ENCODE results near the gene TSPAN7.

Gene TSPAN7

DNA sequence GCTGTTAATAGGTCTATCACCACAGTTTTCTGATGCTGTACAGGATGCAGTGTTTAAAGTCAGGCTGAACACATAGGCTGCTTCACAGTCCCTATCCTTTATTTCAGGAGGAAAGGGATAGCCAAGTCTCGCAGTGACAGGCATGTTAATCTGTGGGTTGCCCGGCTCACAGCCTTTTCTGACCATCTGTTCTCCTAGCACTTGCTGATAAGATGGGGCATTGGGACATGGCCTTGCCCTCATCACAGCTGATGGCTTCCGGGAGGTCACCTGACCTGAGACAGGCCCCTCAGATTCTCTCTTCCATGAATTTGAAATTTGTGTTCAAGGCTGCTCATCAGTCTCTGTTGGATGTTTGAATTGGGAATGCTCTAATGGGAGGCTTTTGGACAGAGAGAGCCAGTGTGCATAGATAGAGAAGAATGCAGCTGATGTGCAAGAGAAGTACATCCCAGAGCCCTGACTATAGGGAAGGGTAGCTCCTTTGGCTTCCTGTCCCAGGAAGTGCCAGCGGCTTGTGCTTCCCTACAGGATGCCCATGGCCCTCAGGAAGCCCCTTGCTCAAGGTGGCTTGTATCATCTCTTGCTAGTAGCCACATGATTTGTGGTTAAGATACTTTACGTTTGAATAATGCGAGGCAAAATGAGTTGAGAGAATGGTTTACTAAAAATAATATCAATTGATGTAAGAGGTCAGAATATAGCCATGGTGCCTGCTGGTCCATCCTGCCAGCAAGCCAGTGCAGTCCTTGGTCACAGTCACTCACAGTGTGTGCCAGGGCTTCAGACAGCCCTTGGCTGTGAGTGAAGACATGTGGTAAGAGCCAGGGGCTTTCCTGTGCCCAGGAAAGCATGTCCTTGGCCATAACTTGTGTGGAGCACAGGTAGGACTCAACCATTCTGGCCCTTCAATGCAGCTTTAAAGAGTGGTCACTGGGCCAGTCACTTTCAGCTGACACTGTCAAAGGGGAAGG is 88.6 kb downstream of the TSPAN7 start:
- no peak for DNase-seq

DNA sequence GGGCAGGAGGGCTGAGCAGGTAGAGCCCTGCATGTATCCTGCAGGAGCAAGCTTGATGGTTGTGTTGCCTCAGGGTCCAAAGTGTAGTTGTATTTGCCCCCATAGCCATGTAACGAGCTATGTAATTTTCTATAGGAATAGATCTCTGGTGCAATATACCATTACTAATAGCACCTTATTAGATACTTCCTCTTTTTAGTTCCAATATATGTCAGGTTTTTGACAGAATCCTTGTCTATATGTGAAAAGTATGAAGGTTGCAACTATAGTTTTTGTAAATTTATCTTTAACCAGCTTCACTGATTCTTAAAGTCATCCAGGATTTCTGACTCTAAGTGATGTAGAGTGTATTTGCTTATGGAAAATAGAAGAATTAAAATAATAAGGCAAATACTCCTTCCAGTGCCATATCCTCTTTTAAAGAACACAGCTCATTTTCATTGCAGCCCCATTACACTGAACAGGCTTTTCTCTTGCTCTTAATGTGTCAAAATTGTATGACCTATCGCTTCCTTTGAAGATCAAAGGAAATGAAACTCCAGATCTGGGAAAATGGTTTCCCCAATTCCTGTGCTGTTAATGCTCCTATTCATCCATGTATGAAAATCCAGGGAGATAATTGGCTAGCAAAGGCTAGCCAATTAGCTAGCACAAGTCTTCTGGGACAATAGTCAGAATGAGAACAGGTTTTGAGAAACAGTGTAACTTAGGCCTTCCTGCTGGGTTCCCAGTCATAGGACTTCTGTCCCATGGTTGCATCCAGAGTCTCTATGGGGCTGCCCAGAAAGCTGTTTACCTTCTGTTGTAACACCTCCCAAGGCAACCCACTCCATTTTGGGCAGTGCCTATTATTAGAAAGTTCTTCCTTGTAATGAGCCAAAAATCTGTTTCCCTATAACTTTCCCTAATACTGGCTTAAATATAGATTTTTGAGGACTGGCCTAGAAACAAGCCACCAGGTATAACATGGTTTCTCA is 90.6 kb downstream of the TSPAN7 start:
- peak; percentile 6 for DNase-seq

DNA sequence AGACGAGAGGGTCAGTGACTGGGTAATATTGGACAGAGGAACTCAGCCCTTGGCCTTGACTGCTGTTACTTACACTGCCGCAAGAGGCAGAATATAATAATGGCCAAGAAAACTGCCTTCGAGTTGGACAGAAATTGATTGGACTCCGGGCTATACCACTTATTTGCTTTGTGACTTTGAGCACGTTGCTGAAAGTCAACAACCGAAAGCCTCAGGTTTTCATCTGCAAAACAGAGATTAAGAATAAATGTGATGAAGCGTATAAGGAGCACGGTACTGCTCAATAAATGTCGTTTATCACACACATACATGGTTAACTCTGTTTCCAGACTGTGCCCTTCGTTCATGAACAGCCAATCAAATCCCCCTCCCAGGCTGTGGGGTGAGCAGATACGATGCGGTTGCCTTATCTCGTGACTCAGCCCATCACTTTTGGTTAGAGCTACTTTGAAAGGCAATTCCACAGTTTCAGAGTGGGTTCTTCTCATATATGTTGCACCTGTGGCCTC is 91.6 kb downstream of the TSPAN7 start:
- DNase-seq, result no peak

DNA sequence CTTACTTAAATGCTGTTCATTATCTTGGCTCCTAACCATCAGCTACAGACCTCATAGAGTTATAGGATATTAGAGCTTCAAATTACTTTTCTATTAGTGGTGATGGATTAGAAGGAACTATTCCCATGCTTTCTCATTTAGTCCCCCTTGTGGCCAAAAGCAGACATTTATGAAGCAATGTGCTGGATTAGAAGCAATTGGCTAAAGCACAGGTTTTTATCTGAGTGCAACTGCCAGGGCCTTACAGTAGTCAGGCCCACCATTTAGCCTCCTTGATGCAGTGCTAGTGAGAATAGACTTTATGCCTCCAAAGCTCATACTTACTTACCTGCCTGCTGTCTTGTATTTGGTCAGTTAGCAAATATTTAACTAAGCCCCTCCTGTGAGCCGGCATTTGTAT is 93.0 kb downstream of the TSPAN7 start:
- DNase-seq, result peak; percentile 62

DNA sequence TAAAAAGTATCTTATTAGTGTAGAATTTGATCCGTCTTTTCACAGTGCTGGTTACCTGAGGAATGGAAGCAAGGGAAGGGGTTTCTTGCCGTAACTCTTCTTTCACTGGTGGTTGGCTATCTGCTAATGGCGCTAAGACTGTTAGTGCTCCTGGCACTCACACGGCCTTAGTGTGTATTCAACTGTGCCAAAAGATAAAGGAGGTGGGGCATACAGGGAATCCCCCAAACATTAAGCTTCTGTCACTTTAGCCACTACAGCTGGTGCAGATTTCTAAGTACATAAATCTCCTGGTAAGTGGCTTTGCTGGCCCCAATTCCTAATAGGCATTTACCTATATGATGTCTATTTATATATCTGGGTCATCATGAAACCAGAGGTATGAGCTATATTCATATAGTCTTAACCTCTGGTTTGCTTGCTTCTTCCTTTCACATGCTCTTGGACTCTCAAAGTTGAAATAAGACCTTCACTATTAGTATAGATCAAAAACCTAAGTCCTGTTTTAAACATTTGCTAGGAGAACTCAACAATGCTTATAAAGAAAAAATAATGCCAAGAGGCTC is 95.1 kb downstream of the TSPAN7 start:
- DNase-seq, result peak; percentile 9

DNA sequence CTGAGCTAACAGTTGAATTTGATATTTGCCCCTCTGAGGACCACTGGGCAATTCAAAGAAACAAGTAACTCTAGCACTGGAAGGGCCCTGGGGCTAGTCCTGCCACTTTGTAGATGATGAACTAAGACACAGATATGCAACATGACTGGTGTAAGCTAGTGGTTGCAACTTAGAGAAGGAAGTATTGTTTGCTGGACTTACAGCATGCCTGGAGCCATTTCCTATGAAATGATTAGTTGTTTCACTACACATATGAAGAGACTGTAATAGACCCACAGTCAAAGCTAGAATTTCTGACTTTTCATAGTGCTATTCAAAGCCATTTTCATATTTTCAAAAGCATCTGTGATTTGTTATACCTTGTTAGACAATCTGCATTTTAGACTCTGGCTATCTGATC is 96.2 kb downstream of the TSPAN7 start:
- DNase-seq, result no peak

DNA sequence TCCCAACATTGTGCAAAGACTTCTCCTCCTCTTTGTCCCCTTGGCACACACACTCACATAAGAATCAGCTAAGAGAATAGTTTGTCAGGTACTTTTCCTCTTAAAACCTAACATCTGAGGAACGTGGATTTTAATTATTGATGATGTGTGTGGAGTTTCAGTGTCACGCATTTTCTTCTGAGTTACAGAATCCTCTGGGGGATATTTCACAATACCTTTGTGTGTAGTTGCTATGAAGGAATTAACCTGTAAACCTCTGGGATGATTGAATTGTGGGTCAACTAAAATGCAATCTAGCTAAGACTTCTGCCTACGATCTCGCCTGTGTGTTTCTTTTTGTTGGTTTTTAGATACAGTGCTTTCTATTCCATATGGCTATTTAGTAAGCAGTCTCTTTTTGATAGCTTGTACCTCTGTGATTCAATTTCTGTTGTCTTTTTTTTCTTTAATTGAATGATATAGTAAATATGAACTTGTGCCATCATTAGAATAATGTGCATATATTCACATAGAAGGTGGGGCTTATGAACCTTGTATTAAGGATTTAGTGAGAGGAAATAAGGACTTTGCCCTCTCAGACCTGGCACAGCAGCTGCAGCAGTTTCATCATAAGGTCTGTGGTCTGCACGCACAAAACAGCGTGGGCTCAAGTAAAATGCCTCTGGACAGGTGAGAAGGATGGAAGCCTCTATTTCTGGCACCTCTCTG is 99.2 kb downstream of the TSPAN7 start:
- no peak for DNase-seq

DNA sequence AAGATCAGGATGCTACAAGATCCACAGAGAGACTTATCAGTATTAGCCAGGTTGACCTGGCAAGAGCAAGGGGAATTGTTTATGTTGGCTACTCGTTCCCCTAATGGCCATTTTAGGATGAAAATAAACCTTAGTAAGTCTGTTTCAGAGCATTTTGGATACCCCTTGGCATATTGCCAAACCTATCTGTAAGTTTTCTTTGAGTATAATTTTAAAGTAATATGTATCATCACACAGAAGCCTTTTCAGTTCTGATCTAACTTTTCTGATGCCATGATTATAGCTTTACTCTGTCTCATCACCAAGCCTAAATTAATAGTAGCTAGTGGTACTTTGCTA is 99.7 kb downstream of the TSPAN7 start:
- no peak for DNase-seq

DNA sequence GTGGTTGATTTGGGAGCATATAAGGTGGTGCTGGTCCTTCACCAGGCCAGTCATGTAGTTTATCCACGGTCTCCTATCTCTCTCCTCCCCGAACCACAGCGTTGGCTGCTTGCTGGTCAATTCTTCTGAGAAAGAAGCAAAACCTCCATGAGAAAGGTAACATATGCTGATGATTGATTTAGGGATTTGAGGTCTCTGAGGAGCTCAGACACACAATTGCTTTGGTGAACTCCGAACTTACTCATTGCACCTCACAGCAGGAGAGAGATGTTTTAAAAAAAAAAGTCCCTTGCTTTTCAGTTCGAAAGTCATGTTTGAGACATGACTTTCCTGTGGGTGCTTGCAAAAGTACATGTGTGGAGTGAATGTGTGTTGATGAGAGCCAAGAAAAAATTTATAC is 100.2 kb downstream of the TSPAN7 start:
- DNase-seq, result no peak

DNA sequence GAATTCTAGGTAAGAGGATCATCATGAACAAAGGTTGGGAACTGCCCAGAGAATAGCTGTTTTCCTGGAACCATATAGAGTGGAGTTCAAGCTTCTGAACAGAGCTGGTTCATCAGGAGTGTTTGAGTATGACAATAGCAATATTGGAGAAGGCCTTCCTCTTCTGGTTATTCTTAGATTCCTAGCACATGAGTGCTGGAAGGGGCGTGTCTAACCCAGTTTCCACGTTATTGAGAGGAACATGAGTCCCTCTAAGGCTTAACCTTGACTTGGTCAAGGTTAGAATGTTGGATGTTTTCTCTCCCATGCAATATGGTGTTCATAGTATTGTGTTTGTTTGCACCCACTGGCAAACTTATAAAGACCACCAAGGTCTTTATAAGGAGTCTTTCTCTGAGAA is 101.3 kb downstream of the TSPAN7 start:
- DNase-seq, result no peak

DNA sequence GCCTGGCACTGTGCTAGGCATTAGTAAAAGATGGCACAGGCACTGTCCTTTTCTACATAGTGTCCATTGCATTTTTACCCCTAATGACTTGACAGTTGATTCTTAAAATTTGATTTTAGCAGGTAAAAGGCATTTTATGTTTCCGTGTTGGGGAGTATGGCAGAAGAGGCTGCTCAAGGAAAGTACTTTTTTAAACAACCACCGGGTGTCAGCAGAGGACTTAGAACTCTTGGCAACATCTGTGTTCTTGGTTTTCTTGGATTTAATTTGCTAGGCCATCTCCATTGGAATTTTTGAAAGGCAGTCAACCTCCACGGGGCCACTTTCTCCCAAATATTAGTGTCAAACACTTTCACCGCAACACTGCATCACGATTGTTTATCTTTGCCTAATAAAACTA is 102.9 kb downstream of the TSPAN7 start:
- DNase-seq, result peak; percentile 61

DNA sequence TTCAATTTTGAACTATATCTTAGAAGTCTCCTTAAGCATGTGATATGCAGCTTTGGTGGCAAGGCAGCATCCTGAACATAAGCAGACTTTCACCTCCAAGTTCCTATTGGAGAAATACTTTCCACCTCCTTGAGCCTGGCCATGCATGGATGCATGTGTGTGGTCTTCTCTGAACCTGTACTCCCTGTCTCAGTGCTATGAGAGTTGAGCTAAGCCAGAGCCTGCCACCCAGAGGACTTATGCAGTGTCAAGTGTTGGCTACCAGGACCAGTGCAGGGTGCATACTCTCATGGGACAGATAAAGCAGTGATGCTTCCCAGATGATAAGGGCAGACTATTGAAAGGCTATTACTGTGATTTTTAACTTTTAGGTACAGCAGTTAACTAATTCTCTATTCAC is 105.6 kb downstream of the TSPAN7 start:
- no peak for DNase-seq

DNA sequence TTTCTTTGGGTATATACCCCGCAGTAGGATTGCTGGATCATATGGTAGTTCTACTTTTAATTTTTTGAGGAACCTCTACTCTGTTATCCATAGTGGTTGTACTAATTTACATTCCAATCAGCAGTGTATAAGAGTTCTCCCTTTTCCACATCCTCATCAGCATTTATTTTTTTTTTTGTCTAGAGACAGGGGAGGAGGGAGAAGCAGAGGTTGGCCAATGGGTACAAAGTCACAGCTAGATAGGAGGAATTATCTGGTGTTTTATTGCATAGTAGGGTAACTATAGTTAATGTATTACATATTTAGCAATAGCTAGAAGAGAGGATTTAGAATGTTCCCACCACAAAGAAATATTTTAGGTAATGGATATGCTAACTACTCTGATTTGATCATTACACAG is 107.4 kb downstream of the TSPAN7 start:
- no peak for DNase-seq

DNA sequence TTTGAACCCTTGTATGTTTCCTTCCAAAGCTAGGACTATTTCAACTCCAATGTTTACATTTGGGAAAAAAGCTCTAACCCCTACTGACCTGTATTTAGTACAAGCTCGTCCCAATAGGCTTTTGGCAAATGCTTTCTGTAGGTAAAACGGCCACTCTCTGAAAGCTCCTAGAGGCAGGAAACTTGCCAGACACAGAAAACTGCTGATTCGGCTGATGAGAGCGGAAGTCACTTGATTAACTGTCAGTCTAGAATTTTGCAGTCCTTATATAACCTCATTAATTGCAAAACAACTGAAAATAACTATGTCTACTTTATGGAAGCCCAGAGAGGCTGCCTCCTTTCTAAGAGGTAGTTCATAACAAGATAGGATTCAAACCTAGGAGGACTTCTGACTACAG is 108.1 kb downstream of the TSPAN7 start:
- no peak for DNase-seq

DNA sequence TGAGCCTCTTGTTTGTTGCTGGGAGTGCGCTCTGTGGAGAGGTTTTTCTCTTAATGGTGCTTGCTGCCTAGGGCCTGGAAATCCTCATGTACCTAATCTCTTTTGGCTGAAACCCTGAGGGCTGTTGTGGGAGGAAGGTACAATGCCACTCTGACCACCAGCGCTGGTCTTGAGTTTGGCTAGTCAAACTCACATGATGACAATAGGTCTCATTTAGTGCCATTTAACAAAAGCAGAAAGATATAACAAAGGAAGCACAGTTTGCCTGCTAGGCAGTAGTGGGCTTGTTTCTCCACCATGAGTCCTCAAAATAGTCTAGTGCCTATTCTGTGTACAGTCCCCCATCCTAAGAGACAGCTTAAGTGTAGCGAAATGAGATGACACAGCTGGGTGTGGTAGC is 111.3 kb downstream of the TSPAN7 start:
- DNase-seq, result no peak

DNA sequence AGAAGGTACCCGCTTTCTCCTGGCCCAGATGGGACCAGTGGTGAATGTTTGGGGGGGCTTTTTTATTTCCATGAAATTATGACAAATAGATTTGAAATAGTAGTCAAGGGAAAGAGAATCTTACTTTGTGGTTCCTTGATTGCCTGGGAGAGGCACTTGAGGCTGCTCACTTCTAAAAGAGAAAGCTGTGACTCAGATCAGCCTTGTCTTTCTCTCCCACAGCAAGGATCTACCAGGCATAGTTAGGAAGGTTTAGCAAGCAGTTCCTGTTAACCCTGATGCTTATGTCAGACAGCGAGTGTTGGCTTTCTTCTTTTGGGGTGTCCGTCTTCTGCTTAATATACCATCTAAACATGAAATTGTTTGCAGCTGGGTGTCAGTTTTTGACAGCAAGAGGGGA is 114.5 kb downstream of the TSPAN7 start:
- DNase-seq, result no peak

DNA sequence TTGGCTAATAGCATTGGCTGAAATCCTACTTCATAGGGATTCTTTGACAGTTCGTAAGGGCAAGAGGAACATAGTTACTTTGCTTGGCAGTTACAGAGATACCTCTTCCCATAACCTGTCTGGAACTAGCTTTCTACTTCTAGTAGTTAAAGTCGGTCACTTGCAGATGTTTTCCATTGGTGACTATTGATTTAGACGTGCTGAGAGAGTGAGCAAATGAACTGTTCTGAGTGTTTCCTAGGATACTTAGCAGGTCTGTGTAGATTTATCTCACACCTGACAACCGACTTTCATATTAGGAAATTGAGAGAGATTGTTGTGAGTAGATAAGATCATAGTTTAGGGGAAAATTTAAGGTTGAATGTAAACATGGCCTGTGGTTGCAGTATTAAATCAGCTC is 116.8 kb downstream of the TSPAN7 start:
- no peak for DNase-seq

DNA sequence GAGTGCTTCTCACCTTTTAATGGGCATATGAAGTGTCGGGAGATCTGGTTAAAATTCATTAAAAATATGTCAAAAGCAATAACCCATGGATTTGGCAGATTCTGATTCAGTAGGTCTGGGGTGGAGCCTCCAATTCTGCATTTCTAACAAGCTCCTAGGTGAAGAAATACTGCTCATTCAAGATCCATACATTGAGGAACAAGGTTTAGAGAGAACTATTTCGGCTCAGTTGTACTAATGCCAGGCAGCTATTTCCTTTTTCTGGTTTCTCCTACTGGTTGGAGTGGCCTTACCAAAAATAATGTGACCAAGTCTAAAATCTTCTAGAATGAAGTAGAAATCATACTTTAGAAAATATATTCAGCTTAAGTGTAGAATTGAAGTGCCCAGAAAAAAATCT is 117.5 kb downstream of the TSPAN7 start:
- DNase-seq, result no peak

DNA sequence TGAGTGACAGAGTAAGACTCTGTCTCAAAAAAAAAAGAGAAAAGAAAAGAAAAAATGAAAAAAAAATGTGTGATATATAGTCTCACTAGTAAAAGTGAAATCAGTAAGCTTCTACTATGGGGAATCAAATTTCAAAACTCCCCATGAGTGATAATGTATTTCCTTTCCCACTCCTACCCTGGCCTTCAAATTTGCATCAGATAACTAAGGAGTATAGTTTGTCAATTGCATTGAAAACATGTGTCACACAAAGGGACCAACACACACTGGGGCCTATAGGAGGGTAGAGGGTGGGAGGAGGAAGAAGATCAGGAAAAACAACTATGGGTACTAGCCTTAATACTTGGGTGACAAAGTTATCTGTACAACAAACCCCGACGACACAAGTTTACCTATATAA is 118.4 kb downstream of the TSPAN7 start:
- no peak for DNase-seq

DNA sequence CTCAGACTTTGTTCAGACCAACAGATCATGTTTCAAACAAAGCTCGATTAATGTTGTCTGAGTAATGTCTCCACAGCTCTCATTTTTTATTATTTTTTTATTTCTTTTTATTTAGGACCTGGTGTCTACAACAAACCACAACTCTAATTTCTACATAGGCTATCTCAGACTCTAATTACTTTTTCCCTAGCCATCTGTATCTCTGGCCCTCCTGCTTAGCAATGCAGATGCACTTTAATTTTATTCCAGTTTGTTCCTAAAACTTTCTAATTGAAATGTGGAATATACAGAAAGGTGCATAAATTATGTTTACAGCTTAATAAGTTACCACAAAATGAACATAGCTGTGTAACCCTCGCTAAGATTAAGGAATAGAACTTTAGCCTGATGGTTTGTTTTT is 120.8 kb downstream of the TSPAN7 start:
- no peak for DNase-seq

DNA sequence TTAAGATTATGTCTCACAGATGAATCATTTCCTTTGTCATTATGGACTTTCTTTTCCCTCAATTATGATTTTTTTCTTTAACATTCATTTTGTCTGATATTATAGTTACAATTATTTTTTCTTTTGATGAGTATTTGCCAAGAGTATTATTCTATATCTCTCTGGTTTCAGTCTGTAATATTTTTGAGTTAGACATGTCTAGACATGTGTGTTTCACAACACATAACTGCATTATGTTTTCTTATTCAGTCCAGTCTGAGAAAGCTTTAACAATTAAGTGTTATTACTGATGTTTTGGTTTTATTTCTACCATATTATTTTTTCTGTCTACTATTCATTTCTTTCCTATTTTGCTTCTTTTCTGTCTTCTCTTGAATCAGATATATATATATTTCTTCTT is 131.6 kb downstream of the TSPAN7 start:
- no peak for DNase-seq

DNA sequence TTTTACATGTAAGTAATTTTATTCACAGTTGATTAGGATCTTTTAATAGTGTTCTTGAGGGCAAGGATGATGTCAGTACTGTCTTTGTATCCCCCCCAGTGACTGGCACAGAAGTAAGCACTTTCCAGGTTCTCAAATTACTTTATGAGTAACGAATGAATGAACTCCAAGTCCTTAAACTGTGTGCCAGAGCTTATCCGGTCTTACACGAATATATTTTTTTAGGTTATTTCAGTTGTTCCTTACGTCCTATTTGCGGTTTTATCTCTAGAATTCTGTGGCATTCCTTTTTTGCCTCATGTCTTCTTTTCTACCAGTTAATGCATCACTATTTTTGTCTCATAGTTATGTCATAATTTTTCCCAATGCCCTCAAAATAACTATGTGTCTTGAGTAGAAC is 133.1 kb downstream of the TSPAN7 start:
- no peak for DNase-seq

DNA sequence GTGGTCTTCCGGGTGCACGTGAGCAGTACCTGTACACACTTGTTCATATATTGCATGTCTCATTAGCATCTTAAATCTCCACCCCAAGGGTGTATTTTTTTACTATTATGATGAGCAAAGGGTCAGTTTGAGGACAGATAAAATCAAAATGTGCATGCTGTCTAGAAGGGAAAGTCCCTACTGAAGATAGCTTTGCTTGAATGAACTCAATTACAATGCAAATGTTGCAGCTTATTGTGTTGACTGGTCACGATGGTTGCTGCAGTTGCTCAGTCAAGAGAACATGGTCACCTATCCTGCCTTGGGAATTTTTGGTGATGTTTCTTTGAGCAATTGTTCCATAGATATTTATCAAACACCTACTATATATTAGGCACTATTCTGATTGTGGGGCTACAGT is 136.1 kb downstream of the TSPAN7 start:
- DNase-seq, result no peak
